H7 (cell line): ENCODE data around the gene FAM227B. TPM values are rescaled to one million over a fixed set of nuclear protein-coding genes. Genes with fewer than 3 reads are reported as not detected.
"Not testable (repeated sequence)": the region's sequence is repeated elsewhere in the genome, so short reads cannot be mapped to it uniquely, and the experiment has no call there.

Source experiments
- DNase-seq: peaks from one replicate; pipeline ENCODE4 v3.0.0; 2012
- H3K27me3 ChIP-seq: 2 replicates; pipeline ENCODE4 v1.6.0; 2011; ENCODE audit warnings: mild to moderate bottlenecking, low read length; ENCODE audit not compliant: control insufficient read depth, insufficient read depth
- H3K36me3 ChIP-seq: replicated peaks from 2 replicates; pipeline ENCODE4 v1.5.1; 2011; ENCODE audit warnings: low read length; ENCODE audit not compliant: control insufficient read depth, insufficient read depth
- H3K4me3 ChIP-seq: 2 replicates; pipeline ENCODE4 v1.5.1; 2011; ENCODE audit warnings: low read depth, mild to moderate bottlenecking, control low read depth, low read length, moderate library complexity; ENCODE audit not compliant: insufficient read depth
- total RNA-seq: library from RNA; depleted of rRNA; stranded (reverse); fragments of >200 nt; shearing (Covaris generic); gene quantifications from 2 replicates; pipeline ENCODE4 v1.2.3, GENCODE V29; 2014

FAM227B gene
- total RNA-seq, 1 experiment from 2014 or later: 3.2 TPM

- no peaks in the 10 kb centered on the region for H3K27me3 ChIP-seq
- no peak for DNase-seq
- H3K36me3 ChIP-seq: no peaks in the 10 kb centered on the region
- H3K4me3 ChIP-seq: no peak overlapping the region
Measured at GRCh38 chr15:49424954-49425353, 195.7 kb downstream of the FAM227B start.

DNA sequence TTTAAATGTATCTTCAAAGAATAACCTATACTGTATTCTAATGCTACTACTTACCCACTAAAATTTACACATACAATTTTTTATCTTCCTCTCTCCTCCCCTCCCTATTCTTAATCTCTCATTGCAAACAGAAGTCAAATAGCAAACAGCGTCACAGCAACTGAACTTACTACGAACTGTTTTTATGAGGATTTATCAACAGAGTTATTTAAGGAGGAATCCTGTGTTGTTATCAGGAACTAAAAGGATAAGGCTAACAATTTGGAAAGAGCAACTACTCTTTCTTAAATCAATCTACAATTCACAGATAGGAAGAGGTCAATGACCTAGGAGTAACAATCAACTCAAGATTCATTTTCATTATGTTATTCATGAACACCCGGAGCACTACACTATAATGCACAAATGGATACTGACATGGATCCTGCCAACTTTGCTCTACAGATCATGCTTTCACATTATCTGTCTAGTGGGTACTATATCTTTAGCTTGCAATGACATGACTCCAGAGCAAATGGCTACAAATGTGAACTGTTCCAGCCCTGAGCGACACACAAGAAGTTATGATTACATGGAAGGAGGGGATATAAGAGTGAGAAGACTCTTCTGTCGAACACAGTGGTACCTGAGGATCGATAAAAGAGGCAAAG is 196.6 kb downstream of the FAM227B start:
- no peak for DNase-seq
- H3K27me3 ChIP-seq: no peaks in the 10 kb centered on the region
- no peaks in the 10 kb centered on the region for H3K36me3 ChIP-seq
- H3K4me3 ChIP-seq: no peak overlapping the region

DNA sequence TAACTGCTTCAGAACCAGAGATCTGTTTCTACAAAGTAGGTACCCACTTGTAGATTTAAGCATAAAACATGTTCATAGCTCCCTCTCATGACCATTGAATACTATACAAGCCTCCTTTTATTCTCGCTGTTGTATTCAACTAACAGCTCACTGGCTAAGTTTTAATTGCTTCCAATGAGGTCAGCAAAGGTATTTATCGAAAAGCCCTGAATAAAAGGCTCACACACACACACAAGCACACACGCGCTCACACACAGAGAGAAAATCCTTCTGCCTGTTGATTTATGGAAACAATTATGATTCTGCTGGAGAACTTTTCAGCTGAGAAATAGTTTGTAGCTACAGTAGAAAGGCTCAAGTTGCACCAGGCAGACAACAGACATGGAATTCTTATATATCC is 197.6 kb downstream of the FAM227B start, which contains the start of gene FGF7:
FGF7 (plus strand) TSS at position 222 of the 400 bp plus-strand sequence. CDS start 1,056 bp downstream, outside the sequence.
- H3K27me3 ChIP-seq: no peaks in the 10 kb centered on the region
- H3K36me3 ChIP-seq: no peaks in the 10 kb centered on the region
- no peak within 1 kb of the TSS for H3K4me3 ChIP-seq
- no peak for DNase-seq

GRCh38 chr15:49421991-49422390 is 198.6 kb downstream of the FAM227B start:
- Histone ChIP-seq H3K4me3 (no peak overlapping the region), H3K27me3 (no peaks in the 10 kb centered on the region), H3K36me3 (no peaks in the 10 kb centered on the region)
- peak; percentile 5 for DNase-seq

DNA sequence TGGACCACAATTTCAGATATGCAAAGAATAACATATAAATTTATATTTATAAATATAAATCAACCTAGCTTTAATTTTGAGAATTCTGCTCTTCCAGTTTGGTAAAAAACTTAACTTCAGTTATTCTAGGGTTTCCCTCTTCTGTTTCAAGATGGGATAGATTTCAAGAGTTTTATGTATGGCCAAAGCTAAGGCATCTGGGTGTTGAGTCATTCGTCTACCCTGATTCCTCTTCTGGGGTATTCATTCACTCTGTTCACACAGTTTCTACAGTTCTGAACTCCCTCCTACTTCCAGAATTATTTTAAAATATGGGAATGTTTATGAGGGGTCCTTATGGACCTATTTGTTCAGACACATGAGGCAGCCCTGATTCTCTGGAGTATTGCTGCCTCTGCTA is 201.8 kb downstream of the FAM227B start:
- Histone ChIP-seq H3K27me3 (no peaks in the 10 kb centered on the region), H3K4me3 (no peak overlapping the region), H3K36me3 (no peaks in the 10 kb centered on the region)
- DNase-seq: no peak

DNA sequence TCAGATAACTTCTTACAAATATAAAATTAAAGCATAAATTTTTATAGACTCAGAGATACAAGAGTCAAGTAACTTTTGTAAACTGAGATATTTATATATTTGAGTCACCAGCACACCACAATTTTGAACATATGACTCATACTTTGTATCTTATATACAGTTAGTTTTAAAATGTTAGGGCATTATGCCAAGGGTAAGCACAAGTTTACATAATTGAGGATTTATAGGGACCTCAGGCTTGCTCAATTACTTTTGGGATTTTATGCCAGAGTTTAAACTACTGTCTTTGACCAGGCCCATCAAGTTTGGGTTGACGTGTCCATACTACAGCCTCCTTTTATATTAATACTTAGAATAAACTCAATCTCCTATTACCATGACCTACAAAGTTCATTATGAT is 205.0 kb downstream of the FAM227B start:
- Histone ChIP-seq H3K4me3 (no peak overlapping the region), H3K27me3 (no peaks in the 10 kb centered on the region), H3K36me3 (no peaks in the 10 kb centered on the region)
- no peak for DNase-seq

DNA sequence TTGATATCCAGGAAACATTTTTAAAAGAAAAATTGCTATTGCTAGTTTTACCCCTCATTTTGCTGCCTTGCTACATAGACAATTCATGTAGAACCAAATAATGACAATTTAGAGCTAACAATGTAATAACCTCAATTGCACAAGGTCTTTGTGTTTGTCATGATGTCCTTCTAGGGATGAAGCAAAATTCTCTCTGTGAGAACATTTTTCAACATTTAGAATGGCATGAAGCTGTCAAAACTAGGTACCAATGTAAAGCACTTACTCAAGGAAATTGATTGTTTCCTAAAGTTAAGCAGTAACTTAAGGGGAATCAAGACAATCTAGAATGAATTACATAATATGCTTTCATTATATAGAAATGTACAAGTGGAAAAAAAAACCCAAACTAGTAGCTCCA is 205.5 kb downstream of the FAM227B start:
- no peak for DNase-seq
- no peak overlapping the region for H3K4me3 ChIP-seq
- H3K27me3 ChIP-seq: no peaks in the 10 kb centered on the region
- H3K36me3 ChIP-seq: no peaks in the 10 kb centered on the region

DNA sequence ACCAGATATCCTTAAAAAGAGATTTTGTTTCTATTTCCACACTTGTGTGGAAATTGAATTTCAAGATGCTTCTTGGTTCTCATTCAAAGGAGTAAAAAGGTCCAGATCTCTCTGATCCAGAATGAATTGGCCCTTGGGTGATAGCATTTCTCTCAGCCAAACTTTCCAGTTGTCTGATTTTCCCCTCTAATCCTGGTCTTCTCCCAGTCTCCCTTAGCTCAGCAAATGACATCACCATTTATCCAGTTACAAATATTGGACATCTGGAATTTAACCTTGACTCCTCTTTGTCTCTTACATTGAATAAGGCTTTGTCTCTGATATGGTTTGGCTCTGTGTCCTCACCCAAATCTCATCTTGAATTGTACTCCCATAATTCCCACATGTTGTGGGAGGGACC is 207.8 kb downstream of the FAM227B start:
- Histone ChIP-seq H3K4me3 (no peak overlapping the region), H3K27me3 (no peaks in the 10 kb centered on the region), H3K36me3 (no peaks in the 10 kb centered on the region)
- no peak for DNase-seq

GRCh38 chr15:49410641-49411040 is 210.0 kb downstream of the FAM227B start:
- no peak for DNase-seq
- no peaks in the 10 kb centered on the region for H3K27me3 ChIP-seq
- H3K36me3 ChIP-seq: no peaks in the 10 kb centered on the region
- H3K4me3 ChIP-seq: no peak overlapping the region

DNA sequence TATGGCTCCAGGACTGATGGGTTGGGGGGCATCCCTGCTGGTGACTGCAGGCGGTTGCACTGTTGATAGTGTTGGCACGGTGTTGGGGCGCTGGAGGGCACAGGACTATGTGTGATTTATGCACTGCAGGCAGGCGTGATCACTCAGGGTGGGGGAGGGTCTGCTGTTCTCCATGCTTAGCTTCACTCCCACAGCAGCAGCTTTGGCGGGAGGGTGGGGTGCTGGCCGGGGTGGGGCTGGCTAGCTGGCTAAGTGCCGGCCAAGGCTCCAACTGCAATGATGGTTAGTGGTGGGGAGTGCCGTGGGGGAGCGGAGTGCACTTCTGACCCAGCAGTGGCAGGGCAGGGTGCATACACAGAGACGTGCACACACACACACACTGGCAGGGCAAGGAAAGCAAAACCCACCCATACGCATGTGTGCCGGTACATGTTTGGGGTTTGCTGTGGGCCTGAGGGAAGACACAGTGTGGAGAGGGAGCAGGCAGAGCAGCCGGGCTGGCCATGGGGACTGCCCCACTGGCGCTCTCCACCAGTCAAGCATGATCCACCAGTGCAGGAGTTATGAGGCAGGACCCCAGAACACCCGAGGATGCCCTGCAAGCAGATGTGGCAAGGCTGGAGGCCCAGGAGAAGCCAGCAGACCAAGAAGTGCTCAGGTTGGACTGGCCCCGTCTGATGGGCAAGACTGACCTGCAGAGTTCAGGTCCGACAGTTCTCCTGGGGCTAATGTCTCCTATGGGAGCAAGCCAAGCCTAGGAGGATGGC is 214.1 kb downstream of the FAM227B start:
- no peak for DNase-seq
- Histone ChIP-seq H3K36me3 (no peaks in the 10 kb centered on the region), H3K27me3 (no peaks in the 10 kb centered on the region), H3K4me3 (no peak overlapping the region)

- H3K27me3 ChIP-seq, H3K4me3 ChIP-seq, DNase-seq, H3K36me3 ChIP-seq: not testable (repeated sequence)
Measured at GRCh38 chr15:49402515-49403296, 217.9 kb downstream of the FAM227B start.

- no peak for DNase-seq
- no peaks in the 10 kb centered on the region for H3K27me3 ChIP-seq
- H3K36me3 ChIP-seq: no peaks in the 10 kb centered on the region
- H3K4me3 ChIP-seq: no peak overlapping the region
Measured at GRCh38 chr15:49387471-49387870, 233.1 kb downstream of the FAM227B start.

DNA sequence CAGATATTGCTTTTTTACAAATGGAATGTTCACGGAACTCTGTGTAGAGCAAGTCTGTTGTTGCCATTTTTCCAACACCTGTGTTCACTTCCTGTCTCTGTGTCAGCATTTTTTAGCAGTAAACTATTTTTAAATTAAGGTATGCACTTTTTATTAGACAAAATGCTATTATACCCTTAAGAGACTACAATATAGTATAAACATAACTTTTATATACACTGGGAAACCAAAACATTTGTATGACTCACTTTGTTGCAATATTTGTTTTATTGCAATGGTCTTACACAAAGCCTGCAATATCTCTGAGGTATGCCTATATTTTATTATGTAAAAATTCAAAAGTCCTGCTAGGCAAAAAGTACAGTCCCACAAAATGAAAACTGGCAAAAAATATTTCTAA is 237.4 kb downstream of the FAM227B start:
- no peaks in the 10 kb centered on the region for H3K27me3 ChIP-seq
- DNase-seq: no peak
- no peaks in the 10 kb centered on the region for H3K36me3 ChIP-seq
- H3K4me3 ChIP-seq: no peak overlapping the region

GRCh38 chr15:49382394-49382793 is 238.2 kb downstream of the FAM227B start:
- H3K4me3 ChIP-seq: no peak overlapping the region
- H3K36me3 ChIP-seq: no peaks in the 10 kb centered on the region
- no peak for DNase-seq
- H3K27me3 ChIP-seq: no peaks in the 10 kb centered on the region

DNA sequence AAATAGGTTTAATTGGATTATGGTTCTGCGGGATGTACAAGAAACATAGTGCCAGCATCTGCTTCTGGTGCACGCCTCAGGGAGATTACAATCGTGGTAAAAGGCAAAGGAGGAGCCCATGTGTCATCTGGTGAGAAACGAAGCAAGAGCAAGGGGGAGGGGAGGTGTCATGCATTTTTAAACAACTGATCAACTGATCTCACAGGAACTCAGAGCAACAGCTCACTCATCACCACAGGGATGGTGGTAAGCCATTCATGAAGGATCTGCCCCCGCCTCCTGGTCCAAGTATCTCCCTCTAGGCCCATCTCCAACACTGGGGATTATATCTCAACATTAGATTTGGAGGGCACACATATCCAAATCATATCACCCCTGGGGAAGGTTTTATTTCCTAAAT is 239.7 kb downstream of the FAM227B start:
- H3K4me3 ChIP-seq: no peak overlapping the region
- no peaks in the 10 kb centered on the region for H3K27me3 ChIP-seq
- no peak for DNase-seq
- no peaks in the 10 kb centered on the region for H3K36me3 ChIP-seq
